ENCODE results near the gene COL4A2.

The COL4A2 gene

DNA sequence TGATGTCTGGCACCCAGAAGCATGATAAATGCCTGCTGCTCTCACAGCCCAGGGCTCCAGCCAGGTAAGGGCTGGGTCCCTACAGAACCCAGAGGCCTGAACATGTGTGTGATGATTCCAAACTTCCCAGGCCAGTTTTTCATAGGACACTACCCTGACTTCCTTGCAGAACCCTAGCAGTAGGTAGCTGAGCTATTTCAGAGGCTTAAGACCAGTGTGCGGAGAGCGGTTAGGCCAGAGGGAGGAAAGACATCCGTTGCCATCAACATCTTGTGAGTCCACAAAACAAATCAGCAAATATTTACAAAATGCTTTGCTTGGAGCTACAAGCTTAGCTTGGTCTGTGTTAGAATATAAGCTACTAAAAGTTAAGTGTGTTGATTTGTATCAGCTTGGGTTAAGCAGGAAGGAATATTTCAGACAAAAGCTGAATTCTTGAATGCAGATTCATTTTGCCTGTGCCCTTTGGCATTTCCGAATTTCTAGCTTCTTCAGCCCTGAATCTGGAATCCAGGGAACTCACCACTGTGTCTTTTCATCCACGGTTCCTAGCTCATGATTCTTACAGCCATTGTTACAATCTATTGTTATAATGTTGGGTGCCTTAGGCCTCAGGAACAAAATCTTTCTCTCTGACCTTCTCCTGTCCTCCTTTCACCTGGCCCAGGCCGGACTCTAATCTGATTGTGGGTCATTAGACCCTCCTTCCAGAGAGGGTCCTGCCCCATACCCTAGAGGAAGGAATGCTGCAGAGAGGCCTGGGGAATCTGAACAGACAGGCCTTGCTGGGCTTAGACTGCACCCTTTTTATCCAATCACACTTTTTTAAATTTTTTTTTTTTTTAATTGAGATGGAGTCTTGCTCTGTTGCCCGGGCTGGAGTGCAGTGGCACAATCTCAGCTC is 242.1 kb downstream of the COL4A2 start:
- DNase-seq = no peak

DNA sequence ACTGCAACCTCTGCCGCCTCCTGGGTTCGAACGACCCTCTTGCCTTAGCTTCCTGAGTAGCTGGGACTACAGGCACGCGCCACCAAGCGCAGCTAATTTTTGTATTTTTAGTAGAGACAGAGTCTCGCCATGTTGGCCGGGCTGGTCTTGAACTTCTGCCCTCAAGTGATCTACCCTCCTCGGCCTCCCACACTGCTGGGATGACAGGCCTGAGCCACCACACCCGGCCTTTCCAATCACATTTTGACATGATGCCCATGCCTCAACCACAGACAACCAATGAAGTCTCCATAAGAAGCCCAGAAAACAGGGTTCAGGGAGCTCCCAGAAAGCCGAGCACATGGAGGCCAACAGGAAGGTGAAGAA is 242.7 kb downstream of the COL4A2 start:
- DNase-seq = no peak

DNA sequence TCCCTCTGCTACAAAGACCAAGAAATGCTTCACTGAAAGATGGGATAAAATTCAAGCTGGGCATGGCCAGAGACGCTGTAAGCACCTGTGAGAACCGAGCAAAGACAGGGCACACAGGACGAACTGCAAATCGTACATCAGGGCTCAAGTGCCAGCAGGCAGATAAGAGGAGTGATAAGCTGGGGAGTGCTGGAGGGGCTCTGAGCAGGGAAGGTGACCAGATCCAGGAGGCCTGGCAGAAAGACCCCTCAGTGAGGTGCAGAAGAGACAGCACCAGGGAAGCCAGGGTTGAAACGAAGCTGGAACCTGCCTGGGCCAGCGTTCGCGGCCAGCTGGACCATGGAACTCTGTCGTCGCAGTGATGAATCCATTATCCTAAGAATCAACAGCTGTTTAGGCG is 244.2 kb downstream of the COL4A2 start:
- no peak for DNase-seq

DNA sequence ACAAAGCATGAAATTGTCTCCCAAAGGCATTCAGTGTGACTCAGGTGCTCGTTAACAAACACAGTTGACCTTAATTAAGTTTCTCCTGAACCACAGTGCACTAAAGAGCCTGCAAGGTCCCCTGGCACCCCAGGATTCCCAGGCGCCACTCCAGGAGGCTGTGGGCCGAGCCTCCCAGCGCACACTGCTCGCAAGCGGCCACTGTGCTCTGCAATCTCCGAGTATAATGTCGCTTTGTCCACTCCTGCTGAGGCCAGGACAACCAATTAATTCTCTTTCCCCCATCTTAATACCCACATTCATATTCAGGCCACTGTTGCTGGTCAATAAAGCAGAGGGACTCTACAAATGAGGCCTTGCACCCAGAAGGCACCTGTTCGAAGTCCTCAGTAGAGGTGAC is 245.7 kb downstream of the COL4A2 start:
- no peak for DNase-seq

DNA sequence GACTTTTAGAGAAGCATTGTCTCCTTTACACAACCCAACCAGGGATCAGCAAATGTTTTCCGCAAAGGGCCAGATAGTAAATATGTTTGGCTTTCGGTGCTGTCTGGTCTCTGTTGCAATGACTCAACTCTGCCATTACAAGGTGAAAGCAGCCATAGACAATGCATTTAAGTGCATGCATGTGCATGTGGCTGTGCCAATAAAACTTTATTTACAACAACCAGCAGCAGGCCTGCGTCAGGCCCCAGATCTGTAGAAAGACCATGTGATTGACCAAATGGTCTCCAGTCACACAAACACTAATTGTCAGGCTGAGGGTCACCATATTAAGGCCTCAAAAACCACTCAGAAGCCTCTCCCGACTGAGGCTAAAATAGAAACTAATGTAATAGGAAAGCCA is 246.3 kb downstream of the COL4A2 start:
- DNase-seq = no peak

DNA sequence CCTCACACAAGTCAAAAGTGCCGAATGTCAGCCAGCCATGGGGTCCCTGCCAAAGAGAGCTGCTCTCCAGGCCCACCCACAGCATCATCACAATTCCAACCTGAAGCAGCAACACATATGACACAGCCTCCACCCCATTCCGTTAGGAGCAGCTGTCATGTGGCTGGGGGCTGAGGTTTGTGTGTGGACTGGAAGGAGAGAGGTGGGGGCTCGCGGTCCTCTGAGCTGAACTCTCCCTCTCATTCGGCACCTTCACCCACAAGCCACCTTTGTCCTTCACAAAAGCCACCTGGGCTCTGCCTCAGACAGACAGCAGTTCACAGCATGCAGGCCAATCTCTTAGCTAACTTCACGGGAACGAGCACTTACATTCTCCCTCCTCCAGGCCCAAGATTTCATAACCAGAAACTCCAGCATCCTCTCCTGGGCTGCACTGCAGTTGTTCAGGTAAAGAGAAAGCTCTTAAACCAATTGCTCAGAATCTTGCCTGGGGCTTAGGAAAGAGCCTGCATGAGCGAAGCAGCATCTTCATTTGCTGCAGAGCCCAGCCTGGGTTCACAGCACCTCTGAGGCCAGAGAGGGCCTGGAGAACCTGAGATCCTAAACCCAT is 247.2 kb downstream of the COL4A2 start:
- no peak for DNase-seq

DNA sequence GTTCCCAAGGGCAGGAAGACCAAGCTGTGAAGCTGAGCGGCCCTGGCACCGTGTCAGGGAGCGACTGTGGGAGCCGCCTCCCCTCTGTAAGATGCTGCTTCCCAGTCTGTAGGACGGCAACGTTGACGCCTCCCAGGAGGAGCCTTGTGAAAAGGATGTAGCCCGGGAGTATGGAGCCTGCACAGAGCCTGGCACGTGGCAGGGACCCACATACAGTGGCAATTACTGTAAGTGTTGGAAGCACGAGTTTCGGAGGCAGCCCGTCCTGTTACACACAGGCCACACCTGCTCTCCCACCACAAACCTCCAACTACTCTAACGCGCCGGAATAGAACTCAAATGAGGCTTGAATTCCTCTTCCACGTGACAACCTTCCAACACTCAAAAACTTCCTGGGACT is 247.9 kb downstream of the COL4A2 start:
- DNase-seq = no peak

DNA sequence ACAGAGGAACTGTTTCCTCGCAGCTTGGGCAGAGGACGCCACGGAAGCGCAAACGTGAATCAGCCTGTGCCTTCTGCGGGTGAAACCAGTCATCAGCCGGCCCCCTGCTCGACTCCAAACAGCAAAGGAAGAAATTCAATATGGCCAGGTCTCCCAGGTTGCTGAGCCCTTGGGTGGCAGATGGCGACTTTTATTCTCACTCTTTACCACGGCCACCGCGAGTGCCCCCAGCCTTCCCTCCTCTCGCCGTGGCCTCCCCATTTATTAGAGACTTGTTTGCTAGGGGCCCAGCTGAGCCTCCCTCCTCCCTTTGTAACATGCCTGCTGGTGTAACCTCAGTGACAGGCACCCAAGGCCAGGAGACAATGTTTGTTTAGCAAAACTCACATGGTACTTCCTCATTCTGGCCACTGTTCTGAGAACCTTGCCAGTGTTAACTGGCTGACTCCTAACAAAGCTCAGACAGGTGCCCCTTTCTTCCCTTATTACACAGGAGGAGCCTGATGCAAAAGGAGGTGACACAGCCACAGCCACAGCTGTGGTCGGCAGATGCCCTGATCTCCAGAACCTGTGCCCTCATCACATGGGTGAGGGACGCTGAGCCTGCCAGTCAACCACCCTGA is 248.6 kb downstream of the COL4A2 start:
- no peak for DNase-seq

DNA sequence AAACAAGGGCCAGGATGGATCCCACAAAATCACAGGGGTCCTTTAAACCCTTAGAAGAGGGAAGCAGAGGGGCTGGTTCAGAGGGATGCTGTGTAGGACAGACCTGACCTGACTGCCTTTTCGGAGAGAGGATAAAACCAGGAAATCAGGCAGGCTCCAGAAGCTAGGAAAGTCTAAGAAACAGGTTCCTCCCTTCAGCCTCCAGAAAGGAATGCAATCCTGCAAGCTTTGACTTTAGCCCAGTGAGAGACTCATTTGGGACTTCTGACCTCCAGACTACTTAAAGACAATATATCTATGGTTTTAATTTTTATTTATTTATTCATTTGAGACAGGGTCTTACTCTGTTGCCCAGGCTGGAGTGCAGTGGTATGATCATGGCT is 249.1 kb downstream of the COL4A2 start:
- no peak for DNase-seq

DNA sequence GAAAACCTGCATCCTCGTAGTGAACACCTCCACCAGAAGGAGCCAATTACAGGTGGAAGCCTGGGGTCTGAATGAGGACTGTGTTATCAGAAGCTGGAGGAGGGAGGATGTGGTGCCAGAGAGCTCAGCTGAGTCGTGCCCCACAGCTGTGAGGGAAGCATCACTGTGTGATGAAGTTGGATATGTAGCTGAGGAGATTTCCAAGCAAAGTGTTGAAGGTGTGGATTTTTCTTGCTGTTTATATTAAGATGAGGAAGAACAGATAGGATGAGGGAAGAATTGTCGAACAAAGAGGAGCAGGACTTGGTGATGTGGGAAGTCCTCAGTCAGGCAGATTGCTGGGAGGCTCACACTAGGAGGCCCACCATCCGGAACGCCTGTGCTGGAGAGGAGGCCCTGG is 250.0 kb downstream of the COL4A2 start:
- DNase-seq = no peak

DNA sequence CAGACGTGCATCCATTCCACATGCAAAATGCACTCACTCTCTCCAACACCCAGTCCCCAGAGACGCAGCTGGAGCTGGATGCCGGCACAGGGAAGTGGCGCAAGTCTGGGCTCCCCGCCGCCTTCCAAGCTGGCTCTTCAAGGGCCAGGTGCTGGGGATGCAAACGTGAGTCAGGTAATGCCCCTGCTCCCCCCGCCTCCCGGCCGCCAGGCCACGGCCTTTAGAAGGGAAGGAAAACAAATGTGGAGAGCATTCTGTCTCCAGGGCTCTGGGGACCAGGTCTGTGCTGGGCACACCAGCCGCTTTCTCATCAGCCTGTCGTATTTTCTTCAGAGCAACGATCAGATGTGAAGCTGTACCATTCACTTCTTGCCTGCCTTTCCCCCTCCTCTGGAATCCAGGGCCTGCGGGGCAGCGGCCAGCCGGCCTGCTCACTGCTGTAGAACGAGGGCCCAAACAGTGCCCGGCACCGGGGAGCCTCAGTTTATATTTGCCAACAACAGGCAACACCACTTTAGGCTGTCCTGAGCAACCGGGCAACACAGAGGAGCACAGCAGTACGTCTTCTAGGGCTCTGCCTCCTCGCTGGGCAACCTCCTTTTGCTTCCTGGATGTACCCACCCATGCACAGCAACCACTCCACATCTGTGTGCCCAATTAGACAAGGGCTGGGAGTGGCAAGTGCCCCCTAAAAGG is 250.7 kb downstream of the COL4A2 start:
- no peak for DNase-seq

DNA sequence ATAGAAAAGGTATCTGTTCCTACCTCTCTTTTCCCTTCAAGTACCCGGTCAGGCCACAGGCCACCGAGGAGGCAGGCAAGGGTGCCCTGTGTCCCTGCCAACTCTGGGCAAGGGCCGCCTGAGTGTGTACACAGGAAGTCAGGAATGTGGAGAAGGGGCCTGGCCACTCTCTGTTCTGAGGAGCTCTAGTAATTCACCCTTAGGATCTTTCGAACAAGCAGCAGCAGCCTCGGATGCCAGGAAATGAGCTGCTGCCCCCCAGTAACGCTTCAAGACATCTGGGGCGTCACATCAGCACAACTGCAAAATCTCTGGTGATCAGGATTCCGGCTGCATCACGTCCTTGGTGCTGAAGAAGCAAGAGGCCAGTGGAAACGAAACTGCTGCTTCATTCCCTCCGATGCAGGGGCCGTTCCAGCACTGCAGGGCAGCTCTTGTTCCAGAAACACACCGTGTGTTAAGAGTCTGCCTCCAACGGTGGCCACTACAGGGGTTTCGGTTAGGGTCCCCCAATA is 252.4 kb downstream of the COL4A2 start:
- DNase-seq = no peak

DNA sequence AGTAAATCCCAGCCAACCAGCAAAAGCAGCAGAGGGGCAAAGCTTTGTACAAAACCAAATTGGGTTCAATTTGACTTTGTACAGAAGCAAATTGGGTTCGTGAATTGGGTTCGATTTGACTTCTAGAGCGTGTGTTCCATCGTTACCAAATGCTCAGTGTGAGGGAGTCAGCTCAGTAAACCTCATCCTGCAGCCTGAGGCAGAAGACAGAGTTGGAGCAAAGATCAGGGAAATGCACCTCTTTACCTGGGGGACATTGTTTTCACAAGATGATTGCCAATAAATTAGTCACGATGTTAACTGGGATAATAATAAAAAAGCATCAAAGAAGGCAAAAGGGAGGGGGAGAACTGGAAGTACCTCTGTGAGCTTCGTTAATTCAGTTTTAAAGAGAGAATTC is 252.9 kb downstream of the COL4A2 start:
- no peak for DNase-seq

DNA sequence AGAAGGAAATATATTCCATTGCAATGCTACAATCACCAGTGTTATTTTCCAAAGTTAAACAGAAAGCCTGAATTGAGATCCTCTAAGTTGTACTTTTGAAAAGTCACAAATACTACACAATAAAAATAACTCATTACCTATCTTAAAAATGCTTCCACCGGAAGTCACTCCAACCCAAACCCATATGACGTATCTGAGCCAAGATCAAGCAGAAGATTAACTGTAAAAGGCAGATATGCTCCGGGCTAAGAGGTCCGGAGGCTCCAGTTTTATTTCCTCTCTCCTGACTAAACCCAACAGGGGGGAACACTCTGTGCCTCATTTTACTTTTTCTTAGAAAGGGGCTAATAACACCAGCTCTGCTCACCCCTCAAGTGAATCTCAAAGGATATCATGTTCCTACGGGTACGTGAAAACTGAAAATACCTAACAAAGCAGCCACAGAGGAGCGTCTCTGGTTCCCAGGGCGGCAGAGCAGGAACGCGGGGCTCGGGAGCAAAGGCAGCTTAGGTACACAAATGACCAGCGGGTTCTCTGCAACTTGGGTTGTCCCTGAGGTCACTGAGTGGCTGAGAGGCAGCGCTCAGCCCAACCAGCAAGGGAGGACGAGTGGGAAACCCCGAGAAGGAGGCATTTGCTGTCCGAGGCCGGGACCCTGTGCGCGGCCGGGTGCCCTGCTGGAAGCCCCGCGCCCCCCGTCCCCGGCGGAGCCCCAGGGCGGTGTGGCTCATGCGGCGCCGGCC is 253.7 kb downstream of the COL4A2 start:
- peak in 1 of 2 experiments; percentile 18 for DNase-seq

DNA sequence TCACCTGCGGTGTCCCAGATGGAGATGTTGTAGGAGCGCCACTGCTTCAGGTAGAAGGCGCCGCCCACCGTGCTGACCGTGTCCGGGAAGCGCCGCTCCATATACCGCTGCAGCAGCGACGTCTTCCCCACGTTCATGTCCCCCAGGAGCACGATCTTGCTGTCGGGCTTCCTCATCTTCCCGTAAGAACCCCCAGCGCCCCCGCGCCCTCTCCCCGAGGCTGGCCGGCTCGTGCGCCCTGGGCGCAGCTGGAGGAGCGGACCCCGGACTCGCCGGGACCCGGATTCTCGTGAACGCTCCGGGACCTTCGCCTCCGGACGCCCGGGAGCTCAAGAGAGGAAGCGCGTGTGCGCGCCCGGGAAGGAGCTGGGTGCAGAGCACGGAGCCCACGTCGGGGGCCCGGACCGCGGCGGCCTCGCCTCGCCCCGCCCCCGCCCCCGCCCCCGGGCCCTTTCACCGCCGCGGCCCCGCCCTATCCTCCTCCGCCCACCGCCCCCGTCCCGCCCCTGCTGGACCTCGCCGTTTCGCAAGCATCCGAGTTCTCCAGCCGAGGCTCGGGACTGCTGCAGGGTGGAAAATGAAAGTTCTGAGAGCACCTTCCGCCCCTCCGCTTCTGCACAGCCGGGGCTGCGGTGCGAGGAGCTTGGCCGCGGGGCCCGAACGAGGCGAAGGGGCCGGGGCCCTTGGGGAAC is 254.4 kb downstream of the COL4A2 start, which contains the start of gene RAB20:
Gene RAB20, minus strand, starts transcription at position 379 of the 692 bp plus-strand sequence. Its CDS starts 203 bp downstream, at position 176.
- DNase-seq = peak; percentile 67 to 70

DNA sequence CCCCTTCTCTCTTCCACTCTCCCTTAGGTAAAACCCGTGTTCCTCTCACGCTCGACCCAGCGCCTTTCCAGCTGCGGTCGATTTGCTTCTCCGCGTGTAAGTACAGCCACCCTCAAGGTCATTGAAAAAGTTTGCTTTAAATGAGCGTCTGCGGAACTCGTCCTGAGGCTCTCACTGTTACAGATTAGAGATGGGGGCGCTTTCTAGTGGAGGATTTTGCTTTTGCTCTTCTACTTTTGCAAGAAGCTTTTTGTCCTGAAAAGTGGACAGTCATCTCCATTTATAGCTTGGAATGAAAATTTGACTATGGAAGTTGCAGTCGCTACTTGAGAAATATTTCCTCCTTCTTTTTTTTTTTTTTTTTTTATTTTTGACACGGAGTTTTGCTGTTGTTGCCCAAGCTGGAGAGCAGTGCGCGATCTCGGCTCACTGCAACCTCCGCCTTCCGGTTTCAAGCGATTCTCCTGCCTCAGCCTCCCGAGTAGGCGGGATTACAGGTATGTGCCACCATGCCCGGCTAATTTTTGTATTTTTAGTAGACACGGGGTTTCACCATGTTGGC is 255.0 kb downstream of the COL4A2 start:
- peak; percentile 6 to 20 for DNase-seq

All from activated CD4-positive, alpha-beta T cell treated with anti-CD3 and anti-CD28 coated beads, Interleukin-2, amount 50 U/mL, for 48 hours (primary cell).